OCI-LY3 (cell line): ENCODE data around the gene POU2AF2.

Experiments used
- H2AFZ ChIP-seq: fragments of 200-600, 300-600 bp; shearing (Covaris generic); 2 replicates; pipeline ENCODE4 v1.6.0; 2014; ENCODE audit warnings: antibody characterized with exemption, low read depth, low read length
- H3K27ac ChIP-seq: fragments of 200-600, 300-600 bp; sonication (generic); 2 replicates; pipeline ENCODE4 v1.5.1; 2014; ENCODE audit warnings: mild to moderate bottlenecking, low read length, moderate library complexity, mixed read lengths
- H3K27me3 ChIP-seq: fragments of 200-600, 300-600 bp; sonication (generic); 2 replicates; pipeline ENCODE4 v1.6.1; 2014; ENCODE audit warnings: low read depth, low read length, mixed read lengths
- H3K36me3 ChIP-seq: fragments of 200-600, 300-600 bp; sonication (generic); replicated peaks from 2 replicates; pipeline ENCODE3; 2014; ENCODE audit warnings: low read depth, low read length, mixed read lengths
- H3K4me1 ChIP-seq: fragments of 300-600, 200-600 bp; sonication (generic); 2 replicates; pipeline ENCODE4 v1.6.1; 2014; ENCODE audit warnings: low read length, mixed read lengths
- H3K4me2 ChIP-seq: fragments of 200-600, 300-600 bp; sonication (generic); 2 replicates; pipeline ENCODE4 v1.6.1; 2014; ENCODE audit warnings: low read length, mixed read lengths
- H3K4me3 ChIP-seq: fragments of 300-600, 200-600 bp; sonication (generic); 2 replicates; pipeline ENCODE4 v1.5.1; 2014; ENCODE audit warnings: antibody characterized with exemption, mild to moderate bottlenecking, low read length, moderate library complexity
- H3K79me2 ChIP-seq: fragments of 300-600, 200-600 bp; shearing (Covaris generic); 2 replicates; pipeline ENCODE4 v1.6.1; 2014; ENCODE audit warnings: mild to moderate bottlenecking, low read length, mixed read lengths
- H3K9ac ChIP-seq: fragments of 300-600, 200-600 bp; shearing (Covaris generic); 2 replicates; pipeline ENCODE4 v1.6.0; 2014; ENCODE audit warnings: mild to moderate bottlenecking, low read length, moderate library complexity
- H3K9me3 ChIP-seq: fragments of 200-600, 300-600 bp; shearing (Covaris generic); 2 replicates; pipeline ENCODE4 v1.6.1; 2014; ENCODE audit warnings: low read length, mixed read lengths; ENCODE audit not compliant: insufficient read depth
- H4K20me1 ChIP-seq: fragments of 200-600, 300-600 bp; sonication (generic); 2 replicates; pipeline ENCODE4 v1.6.1; 2016; ENCODE audit warnings: low read length, mixed read lengths; ENCODE audit not compliant: insufficient read depth
- CTCF ChIP-seq: fragments of 200-600, 300-600 bp; sonication (generic); IDR thresholded peaks from 2 replicates; pipeline ENCODE4 v1.5.1; 2014; ENCODE audit warnings: antibody characterized with exemption, low read length, low read depth
- EZH2phosphoT487 ChIP-seq: fragments of 200-600 bp; shearing (Covaris generic); IDR thresholded peaks from 2 replicates; pipeline ENCODE4 v1.6.1; 2018; ENCODE audit warnings: antibody characterized with exemption, mixed run types, low read depth

POU2AF2 gene

DNA sequence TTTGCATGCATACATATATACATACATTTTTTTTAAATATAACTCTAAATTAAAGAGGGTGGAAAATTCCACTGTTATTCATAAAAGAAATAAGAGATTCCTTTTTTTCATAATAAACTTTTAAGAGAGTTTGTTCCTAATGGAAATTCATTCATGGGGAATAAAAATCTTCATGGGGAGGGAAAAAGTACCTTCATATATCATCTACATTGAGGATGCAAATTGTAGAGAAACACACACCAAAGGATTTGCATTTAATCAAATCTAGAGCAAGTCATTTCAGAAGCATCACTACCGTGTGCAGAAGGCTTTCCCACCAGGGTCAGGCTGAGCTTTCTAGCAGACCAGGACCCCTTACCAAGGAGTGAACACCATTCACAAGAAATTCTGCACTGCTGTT lies at the start of gene POU2AF2:
TSS of gene POU2AF2 (plus strand) at position 301 of the 400 bp plus-strand sequence. CDS start 129 bp downstream, outside the sequence.
- Histone ChIP-seq H3K27me3 (peaks cover 61% of the 10 kb centered on the region), H3K4me3 (no peak within 1 kb of the TSS), H3K9ac (no peak within 1 kb of the TSS), H3K9me3 (no peaks in the 10 kb centered on the region), H2AFZ (no peak within 1 kb of the TSS), H3K79me2 (no peaks in the 10 kb centered on the region), H3K4me2 (no peak within 1 kb of the TSS), H3K36me3 (no peaks in the 10 kb centered on the region), H3K27ac (no peak within 1 kb of the TSS), H4K20me1 (no peaks in the 10 kb centered on the region), H3K4me1 (peaks cover 3% of the 10 kb centered on the region; the same call in 1 of the 2 replicates)
- TF ChIP-seq CTCF: no peak
- no peak for TF ChIP-seq EZH2phosphoT487

- Histone ChIP-seq H4K20me1 (no peaks in the 10 kb centered on the region), H3K4me2 (no peak overlapping the region), H3K79me2 (no peaks in the 10 kb centered on the region), H3K4me1 (no peaks in the 10 kb centered on the region), H3K27me3 (no peaks in the 10 kb centered on the region), H3K9ac (no peak overlapping the region), H3K36me3 (no peaks in the 10 kb centered on the region), H2AFZ (no peak overlapping the region), H3K9me3 (no peaks in the 10 kb centered on the region), H3K27ac (no peak overlapping the region), H3K4me3 (no peak overlapping the region)
- TF ChIP-seq EZH2phosphoT487 (no peak), CTCF (no peak)
Observed at GRCh38 chr11:111200010-111200534, 45.5 kb upstream of the POU2AF2 start.

DNA sequence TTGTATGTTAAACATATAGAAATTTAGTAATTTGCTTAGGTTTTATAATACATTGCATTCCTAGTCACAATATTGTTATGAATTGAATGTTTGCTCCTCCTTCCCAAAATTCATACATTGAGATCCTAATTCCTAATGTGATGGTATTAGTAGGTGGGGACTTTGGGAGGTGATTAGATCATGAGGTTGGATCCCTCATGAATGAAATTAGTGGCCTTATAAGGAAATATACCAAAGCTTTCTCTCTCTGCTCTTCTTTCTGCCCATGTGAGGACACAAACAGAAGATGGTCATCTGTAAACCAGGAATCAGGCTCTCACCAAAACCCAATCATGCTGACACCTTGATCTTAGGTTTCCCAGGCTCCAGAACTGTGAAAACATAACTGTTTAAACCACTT lies 41.3 kb upstream of the POU2AF2 start:
- Histone ChIP-seq H3K27ac (no peak overlapping the region), H3K79me2 (no peaks in the 10 kb centered on the region), H3K4me1 (peaks cover 8% of the 10 kb centered on the region; the same call in 1 of the 2 replicates), H3K4me2 (no peak overlapping the region), H3K36me3 (no peaks in the 10 kb centered on the region), H3K27me3 (no peaks in the 10 kb centered on the region), H2AFZ (no peak overlapping the region), H3K9me3 (no peaks in the 10 kb centered on the region), H3K9ac (no peak overlapping the region), H4K20me1 (no peaks in the 10 kb centered on the region), H3K4me3 (no peak overlapping the region)
- TF ChIP-seq CTCF: no peak
- TF ChIP-seq EZH2phosphoT487: no peak

DNA sequence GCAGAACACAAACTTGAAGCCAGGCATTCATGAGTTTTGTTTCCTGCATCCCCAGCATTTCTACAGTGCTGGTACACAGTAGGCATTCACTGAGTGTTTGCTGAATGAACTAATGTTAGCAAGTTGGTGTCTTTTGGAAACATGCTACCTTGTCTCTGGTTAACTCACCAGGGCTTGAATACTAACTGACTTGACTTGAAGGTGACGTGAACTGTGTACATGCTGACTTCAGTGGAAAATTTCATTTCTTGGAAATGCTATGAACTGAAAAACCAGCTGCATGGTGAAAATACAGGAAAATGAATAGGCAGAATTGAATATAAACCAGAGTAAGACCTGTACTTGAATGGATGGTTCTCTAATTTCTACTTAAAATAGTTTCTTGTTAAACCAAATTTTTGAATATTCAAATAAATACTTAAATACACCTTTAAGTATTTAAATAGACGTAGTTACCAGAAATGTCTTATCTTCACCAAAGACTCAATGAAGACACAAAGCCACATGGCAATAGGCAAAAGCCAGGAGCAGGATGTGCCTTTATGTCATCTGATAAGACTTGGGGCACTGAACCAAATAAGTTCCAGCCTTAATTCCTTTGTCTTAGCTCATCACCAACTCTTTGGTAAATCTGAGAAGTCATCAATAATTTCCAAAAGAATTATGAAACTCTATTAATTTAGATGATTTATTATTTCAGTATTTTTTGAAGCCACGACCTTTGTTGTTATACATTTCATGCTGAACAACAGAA lies 39.7 kb upstream of the POU2AF2 start:
- H2AFZ ChIP-seq: no peak overlapping the region
- no peak overlapping the region for H3K27ac ChIP-seq
- H3K4me2 ChIP-seq: no peak overlapping the region

More for the DNA sequence above, 39.7 kb upstream of the POU2AF2 start:
- Histone ChIP-seq H4K20me1 (no peaks in the 10 kb centered on the region), H3K27me3 (no peaks in the 10 kb centered on the region), H3K9me3 (no peaks in the 10 kb centered on the region), H3K36me3 (no peaks in the 10 kb centered on the region), H3K9ac (no peak overlapping the region), H3K4me3 (no peak overlapping the region), H3K79me2 (no peaks in the 10 kb centered on the region), H3K4me1 (peaks cover 8% of the 10 kb centered on the region; the same call in 1 of the 2 replicates)
- no peak for TF ChIP-seq CTCF
- TF ChIP-seq EZH2phosphoT487: no peak
